ENCODE data around the gene LHFPL3.

Gene LHFPL3

DNA sequence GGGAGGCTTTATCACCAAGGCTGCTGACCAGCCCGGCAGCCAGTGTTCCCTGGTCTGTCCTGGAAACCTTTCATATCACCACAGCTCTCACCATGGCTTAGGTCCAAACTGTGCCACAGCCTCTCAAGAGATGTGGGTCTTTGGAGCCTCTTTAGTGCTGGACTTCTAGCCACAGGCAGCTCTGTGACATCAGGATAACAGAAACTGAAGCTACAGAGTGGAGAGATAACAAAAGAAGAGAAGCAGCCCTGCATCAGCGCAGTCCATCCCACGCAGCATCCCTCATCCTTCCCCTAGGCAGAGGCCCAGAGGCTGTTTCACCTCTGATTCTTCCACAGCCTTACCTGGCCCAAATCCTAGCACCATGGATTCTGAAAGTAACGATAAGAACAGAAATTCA lies 497.7 kb downstream of the LHFPL3 start:
- in situ Hi-C loops (cut with HindIII; ENCODE audit: low sequenced_read_pairs) = no loop called here

- in situ Hi-C loops (cut with HindIII; ENCODE audit: low sequenced_read_pairs) = no loop called here
Measured at GRCh38 chr7:104836976-104837375, 508.6 kb downstream of the LHFPL3 start.

DNA sequence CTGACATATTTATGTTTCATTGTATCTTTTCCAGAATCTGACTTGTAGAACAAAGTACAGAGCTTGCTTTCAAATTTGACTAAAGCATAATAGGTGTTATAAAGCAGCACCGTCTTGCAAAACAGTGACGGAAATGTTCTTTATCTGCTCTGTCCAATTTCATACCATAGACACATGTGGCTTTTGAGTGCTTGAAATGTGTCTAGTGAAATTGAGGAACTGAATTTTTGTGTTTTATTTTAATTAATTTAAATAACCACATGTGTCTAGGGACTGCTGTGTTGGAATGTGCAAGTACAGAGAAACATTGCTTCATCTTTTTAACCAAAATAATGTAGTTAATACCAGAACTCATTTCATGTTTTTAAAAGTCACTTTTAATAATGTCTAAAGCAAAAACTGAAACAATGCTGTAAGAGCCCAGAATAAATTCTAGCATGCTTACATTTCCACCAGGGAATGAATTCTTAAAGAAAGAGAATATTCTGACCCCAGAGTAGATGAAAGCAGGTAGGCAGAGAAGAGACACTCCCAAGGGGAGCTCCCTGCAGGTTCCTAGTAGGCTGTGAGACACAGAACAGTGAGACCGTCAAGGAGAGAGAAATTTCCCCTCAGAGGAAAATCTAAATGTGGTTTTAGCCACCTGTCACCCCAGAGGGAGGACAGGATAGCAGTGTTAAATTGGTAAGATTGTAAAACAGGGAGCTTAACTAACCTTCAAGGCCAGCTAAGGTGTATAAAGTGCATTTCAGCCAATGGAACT lies 510.3 kb downstream of the LHFPL3 start:
- in situ Hi-C loops (cut with HindIII; ENCODE audit: low sequenced_read_pairs) = no loop called here

DNA sequence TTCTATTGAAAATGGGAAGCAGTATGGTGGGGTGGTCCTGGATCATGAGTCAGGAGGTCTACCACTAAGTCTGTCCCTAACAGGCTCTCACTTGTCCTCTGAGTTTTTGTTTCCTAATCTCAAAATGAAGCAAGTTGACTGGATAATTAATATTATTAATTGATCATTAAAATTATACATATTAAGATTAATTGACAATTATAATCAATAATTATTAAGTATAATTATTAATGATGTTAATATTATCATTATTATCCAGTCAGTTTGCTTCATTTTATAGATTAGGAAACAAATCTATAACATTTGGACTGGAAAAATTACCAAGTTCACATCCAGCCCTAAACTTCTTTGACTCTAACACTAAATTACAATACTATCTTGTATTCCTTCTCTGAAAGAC lies 511.4 kb downstream of the LHFPL3 start:
- in situ Hi-C loops (cut with HindIII; ENCODE audit: low sequenced_read_pairs) = no loop called here

- in situ Hi-C loops (cut with HindIII; ENCODE audit: low sequenced_read_pairs) = no loop called here
Measured at GRCh38 chr7:104841798-104842197, 513.4 kb downstream of the LHFPL3 start.

DNA sequence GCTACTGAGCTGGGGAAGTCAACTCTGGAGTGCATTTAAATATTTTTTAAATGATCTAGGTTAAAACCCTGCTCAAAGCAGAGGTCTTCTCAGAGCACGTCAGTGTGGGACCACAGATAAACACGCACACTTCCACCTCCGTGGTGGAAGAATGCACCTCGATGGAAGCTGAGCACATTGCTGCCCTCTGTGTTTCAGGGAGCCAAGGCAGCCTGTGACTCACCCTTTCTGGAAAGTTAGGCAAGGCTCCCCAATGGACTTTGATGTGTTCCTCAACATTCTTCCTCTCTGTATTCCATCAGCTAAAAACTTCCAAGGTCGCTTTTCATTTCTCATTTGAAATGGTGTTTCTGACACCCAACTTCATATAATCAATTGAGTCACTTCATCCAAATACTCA lies 514.8 kb downstream of the LHFPL3 start:
- in situ Hi-C loops (cut with HindIII; ENCODE audit: low sequenced_read_pairs) = no loop called here

DNA sequence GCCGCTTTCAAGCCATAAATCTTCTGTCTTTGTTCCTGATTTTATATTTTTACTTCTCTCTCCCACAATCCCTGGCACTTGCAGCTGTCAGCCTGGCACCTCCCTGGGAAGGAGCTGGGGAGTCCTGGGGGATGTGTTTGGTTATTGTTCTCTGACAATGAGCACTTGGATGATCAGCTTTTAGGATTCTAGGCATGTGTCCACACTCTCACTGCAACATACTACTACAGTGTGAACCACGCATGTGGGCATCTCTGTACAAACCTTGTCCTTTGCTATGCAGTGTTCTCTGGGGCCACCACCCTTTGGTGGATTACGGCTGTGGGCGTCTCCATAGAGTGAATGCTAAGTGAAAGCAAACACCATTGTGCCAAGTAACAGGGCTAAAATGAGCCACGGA lies 517.2 kb downstream of the LHFPL3 start:
- in situ Hi-C loops (cut with HindIII; ENCODE audit: low sequenced_read_pairs) = no loop called here

DNA sequence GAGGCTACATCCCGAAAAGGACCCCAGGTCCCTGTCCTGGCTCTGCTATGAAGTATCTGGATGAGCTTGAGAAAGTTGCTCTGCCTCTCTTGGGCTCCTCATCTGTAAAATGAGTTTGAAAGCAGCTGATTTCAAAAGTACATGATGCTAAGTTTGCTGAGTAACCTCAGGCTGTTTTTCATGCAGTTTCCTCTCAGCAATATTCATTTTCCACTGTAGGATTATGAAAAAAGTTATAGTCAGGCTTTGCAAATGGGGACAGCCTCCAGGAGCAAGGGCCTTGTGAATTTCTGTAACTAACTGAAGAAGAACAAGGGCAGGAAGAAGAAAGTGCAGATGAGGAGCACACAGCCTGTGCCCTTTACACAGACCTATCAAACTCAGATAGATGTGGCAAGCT lies 518.3 kb downstream of the LHFPL3 start:
- in situ Hi-C loops (cut with HindIII; ENCODE audit: low sequenced_read_pairs) = no loop called here

- in situ Hi-C loops (cut with HindIII; ENCODE audit: low sequenced_read_pairs) = no loop called here
Measured at GRCh38 chr7:104848138-104848990, 520.0 kb downstream of the LHFPL3 start.

DNA sequence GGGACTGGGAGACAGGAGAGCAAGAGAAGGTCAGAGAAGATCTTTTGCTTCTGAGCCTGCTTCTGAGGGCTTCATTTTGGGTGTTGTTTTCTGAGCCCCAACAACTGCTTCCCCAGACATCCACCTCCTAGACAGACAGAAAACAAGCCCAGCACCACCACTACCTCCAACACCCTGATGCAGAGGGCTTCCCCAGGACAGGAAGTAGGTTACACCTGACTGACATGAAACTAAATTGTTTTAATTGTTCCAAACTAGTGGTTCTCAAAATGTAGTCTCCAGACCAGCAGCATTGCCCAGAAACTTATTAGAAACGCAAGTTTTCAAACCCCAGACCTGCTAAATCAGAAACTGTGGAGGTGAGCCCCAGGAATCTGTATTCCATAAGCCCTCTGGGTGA lies 522.0 kb downstream of the LHFPL3 start:
- in situ Hi-C loops (cut with HindIII; ENCODE audit: low sequenced_read_pairs) = no loop called here

- in situ Hi-C loops (cut with HindIII; ENCODE audit: low sequenced_read_pairs) = no loop called here
Measured at GRCh38 chr7:104851268-104851667, 522.9 kb downstream of the LHFPL3 start.

DNA sequence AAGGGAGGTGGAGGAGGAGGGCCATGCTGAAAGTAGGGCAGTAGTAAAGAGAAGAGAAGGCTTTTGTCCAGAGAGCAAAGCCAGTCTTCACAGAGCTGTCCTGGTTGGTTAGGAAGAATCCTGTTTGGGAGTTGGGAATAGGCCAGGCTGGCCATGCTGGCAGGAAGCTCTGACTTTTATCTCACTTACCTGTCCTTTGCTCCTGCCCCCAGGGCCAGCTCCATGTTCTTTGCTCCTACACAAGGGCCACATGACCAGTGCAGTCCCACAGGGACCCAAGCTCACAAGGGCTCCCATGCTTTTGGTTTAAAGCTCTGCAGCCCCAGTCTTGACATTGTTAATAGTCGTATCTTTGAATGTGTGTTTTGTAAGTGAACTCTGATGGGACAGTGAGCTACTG lies 524.0 kb downstream of the LHFPL3 start:
- in situ Hi-C loops (cut with HindIII; ENCODE audit: low sequenced_read_pairs) = no loop called here

- in situ Hi-C loops (cut with HindIII; ENCODE audit: low sequenced_read_pairs) = no loop called here
Measured at GRCh38 chr7:104855861-104856260, 527.5 kb downstream of the LHFPL3 start.

DNA sequence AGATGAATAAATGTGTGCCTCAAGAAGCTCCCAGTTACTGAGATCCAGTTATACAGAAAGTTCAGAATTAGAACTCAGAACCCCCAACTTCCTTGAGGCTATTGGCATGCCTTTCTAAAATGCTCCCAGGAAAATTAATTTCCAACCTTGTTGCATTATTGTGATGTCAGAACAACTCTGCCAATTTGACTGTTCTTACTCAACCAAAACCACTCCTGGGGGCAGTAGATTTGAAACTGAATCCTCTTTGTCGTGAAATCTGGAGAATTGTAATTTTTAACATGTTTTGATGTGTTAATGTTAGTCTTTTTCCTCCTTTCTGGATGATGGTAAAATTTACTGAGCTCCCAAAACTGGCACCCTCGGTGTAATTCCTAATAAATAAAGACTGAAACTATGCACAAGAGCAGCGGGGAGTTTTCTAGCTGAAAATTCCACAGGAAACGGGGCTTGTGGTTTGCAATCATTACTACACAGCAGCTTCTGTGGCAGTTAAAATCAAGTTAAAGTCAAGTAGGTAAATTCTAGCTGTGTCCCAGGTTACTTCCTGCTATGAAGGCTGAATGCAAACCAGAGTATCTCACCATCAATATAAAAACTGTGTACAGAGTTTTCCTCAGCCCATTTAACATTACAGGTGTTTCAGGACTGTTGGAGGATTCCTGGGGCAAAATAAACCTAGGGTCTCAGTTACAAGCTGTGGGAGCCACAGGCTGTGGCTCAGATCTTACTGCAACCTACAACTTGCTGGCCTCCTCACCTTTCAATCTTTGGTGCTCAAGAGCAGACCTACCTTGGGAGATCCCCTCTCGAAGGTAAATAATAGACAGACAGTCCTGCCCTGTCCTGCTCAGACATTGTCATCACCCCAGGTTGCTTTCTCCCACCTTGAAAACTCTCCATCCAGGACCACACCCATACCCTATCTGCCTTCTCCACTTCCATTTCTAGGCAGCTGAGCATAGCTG lies 529.3 kb downstream of the LHFPL3 start:
- in situ Hi-C loops (cut with HindIII; ENCODE audit: low sequenced_read_pairs) = no loop called here

DNA sequence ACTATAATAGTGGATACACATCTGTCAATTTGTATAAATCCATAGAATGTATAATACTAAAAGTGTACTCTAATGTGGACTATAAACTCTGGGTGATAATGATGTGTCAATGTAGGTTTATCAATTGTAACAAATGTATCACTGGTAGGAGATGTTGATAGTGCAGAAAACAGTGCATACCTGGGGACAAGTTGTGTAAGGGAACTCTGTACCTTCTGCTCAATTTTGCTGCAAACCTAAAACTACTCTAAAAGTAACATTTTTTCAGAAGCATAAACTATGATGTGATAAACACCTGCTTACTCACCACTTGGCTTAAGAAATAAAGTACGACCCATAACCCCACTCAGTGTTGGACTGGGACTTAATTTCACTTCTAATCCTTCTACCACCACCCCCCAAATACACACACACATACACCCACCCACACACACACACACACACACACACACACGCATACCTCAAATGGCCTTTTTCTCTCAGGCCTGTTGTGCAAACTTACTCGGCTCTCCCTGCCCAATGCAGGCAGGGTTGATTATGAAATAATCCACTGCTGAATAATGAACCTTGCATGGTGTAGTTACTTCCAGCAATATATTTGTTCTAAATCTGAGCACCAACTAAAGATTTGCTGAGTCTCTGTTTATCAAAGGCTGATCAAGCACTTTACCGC lies 531.5 kb downstream of the LHFPL3 start:
- in situ Hi-C loops (cut with HindIII; ENCODE audit: low sequenced_read_pairs) = no loop called here

- in situ Hi-C loops (cut with HindIII; ENCODE audit: low sequenced_read_pairs) = no loop called here
Measured at GRCh38 chr7:104861729-104862390, 533.5 kb downstream of the LHFPL3 start.

- in situ Hi-C loops (cut with HindIII; ENCODE audit: low sequenced_read_pairs) = no loop called here
Measured at GRCh38 chr7:104862719-104863118, 534.3 kb downstream of the LHFPL3 start.

- in situ Hi-C loops (cut with HindIII; ENCODE audit: low sequenced_read_pairs) = no loop called here
Measured at GRCh38 chr7:104873401-104873800, 545.0 kb downstream of the LHFPL3 start.

DNA sequence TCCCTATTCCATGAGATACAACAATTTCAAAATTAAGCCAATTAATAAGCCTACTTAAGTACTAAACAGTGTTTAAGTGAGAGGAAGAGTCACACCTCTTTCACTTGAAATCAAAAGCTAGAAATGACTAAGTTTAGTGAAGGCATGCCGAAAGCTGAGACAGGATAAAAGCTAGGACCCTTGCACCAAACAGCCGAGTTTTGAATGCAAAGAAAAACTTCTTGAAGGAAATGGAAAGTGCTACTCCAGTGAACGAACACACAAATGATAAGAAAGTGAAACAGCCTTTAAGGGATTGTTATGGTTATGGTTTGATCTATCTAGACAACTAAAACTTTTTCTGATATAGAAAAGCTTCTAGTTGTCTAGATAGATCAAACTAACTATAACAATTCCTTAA lies 550.2 kb downstream of the LHFPL3 start:
- in situ Hi-C loops (cut with HindIII; ENCODE audit: low sequenced_read_pairs) = no loop called here

- in situ Hi-C loops (cut with HindIII; ENCODE audit: low sequenced_read_pairs) = loop anchor here (5.0 kb wide), 1 partner anchor 94 kb away; no protein-coding TSS in a partner anchor
Measured at GRCh38 chr7:104883248-104883717, 554.9 kb downstream of the LHFPL3 start.

Data from endothelial cell of hepatic sinusoid (primary cell).